Measurements from ENCODE around the gene ZG16B.

ZG16B gene

GRCh38 chr16:2819939-2820835 is 9.9 kb upstream of the ZG16B start:
- Histone ChIP-seq H3K4me1 (ENCODE audit: control insufficient read depth, low read depth, low read length) (no peaks in the 10 kb centered on the region), H3K36me3 (ENCODE audit: control insufficient read depth, low read depth, low read length) (no peaks in the 10 kb centered on the region), H3K9me3 (ENCODE audit: control insufficient read depth, low read depth, low read length) (no peaks in the 10 kb centered on the region), H3K9ac (ENCODE audit: low read length) (no peak overlapping the region), H3K4me3 (ENCODE audit: low read length) (no peak overlapping the region), H3K27ac (ENCODE audit: low read length) (no peak overlapping the region), H3K27me3 (ENCODE audit: control insufficient read depth, insufficient read depth, low read length) (no peaks in the 10 kb centered on the region)

GRCh38 chr16:2820836-2821486 is 9.1 kb upstream of the ZG16B start:
- H3K4me1 ChIP-seq (ENCODE audit: control insufficient read depth, low read depth, low read length), result no peaks in the 10 kb centered on the region
- H3K4me3 ChIP-seq (ENCODE audit: low read length), result no peak overlapping the region
- no peaks in the 10 kb centered on the region for H3K9me3 ChIP-seq (ENCODE audit: control insufficient read depth, low read depth, low read length)
- H3K27ac ChIP-seq (ENCODE audit: low read length), result no peak overlapping the region
- no peaks in the 10 kb centered on the region for H3K36me3 ChIP-seq (ENCODE audit: control insufficient read depth, low read depth, low read length)
- H3K27me3 ChIP-seq (ENCODE audit: control insufficient read depth, insufficient read depth, low read length), result no peaks in the 10 kb centered on the region
- no peak overlapping the region for H3K9ac ChIP-seq (ENCODE audit: low read length)

- H3K4me1 ChIP-seq (ENCODE audit: control insufficient read depth, low read depth, low read length), result no peaks in the 10 kb centered on the region
- H3K9me3 ChIP-seq (ENCODE audit: control insufficient read depth, low read depth, low read length), result no peaks in the 10 kb centered on the region
- no peak overlapping the region for H3K9ac ChIP-seq (ENCODE audit: low read length)
- H3K36me3 ChIP-seq (ENCODE audit: control insufficient read depth, low read depth, low read length), result no peaks in the 10 kb centered on the region
- H3K27ac ChIP-seq (ENCODE audit: low read length), result no peak overlapping the region
- no peaks in the 10 kb centered on the region for H3K27me3 ChIP-seq (ENCODE audit: control insufficient read depth, insufficient read depth, low read length)
- H3K4me3 ChIP-seq (ENCODE audit: low read length), result no peak overlapping the region
Measured at GRCh38 chr16:2821487-2822157, 8.5 kb upstream of the ZG16B start.

GRCh38 chr16:2822158-2822495 is 8.0 kb upstream of the ZG16B start:
- H3K27ac ChIP-seq (ENCODE audit: low read length), result no peak overlapping the region
- no peaks in the 10 kb centered on the region for H3K4me1 ChIP-seq (ENCODE audit: control insufficient read depth, low read depth, low read length)
- no peak overlapping the region for H3K4me3 ChIP-seq (ENCODE audit: low read length)
- H3K27me3 ChIP-seq (ENCODE audit: control insufficient read depth, insufficient read depth, low read length), result no peaks in the 10 kb centered on the region
- no peaks in the 10 kb centered on the region for H3K36me3 ChIP-seq (ENCODE audit: control insufficient read depth, low read depth, low read length)
- H3K9me3 ChIP-seq (ENCODE audit: control insufficient read depth, low read depth, low read length), result no peaks in the 10 kb centered on the region
- no peak overlapping the region for H3K9ac ChIP-seq (ENCODE audit: low read length)

GRCh38 chr16:2822496-2822895 is 7.6 kb upstream of the ZG16B start:
- Histone ChIP-seq H3K4me1 (ENCODE audit: control insufficient read depth, low read depth, low read length) (no peaks in the 10 kb centered on the region), H3K4me3 (ENCODE audit: low read length) (no peak overlapping the region), H3K36me3 (ENCODE audit: control insufficient read depth, low read depth, low read length) (no peaks in the 10 kb centered on the region), H3K9me3 (ENCODE audit: control insufficient read depth, low read depth, low read length) (no peaks in the 10 kb centered on the region), H3K27ac (ENCODE audit: low read length) (no peak overlapping the region), H3K9ac (ENCODE audit: low read length) (no peak overlapping the region), H3K27me3 (ENCODE audit: control insufficient read depth, insufficient read depth, low read length) (no peaks in the 10 kb centered on the region)

GRCh38 chr16:2824626-2825025 is 5.5 kb upstream of the ZG16B start:
- Histone ChIP-seq H3K27me3 (ENCODE audit: control insufficient read depth, insufficient read depth, low read length) (no peaks in the 10 kb centered on the region), H3K36me3 (ENCODE audit: control insufficient read depth, low read depth, low read length) (no peaks in the 10 kb centered on the region), H3K9ac (ENCODE audit: low read length) (no peak overlapping the region), H3K4me1 (ENCODE audit: control insufficient read depth, low read depth, low read length) (no peaks in the 10 kb centered on the region), H3K27ac (ENCODE audit: low read length) (no peak overlapping the region), H3K9me3 (ENCODE audit: control insufficient read depth, low read depth, low read length) (no peaks in the 10 kb centered on the region), H3K4me3 (ENCODE audit: low read length) (no peak overlapping the region)

- no peak overlapping the region for H3K27ac ChIP-seq (ENCODE audit: low read length)
Measured at GRCh38 chr16:2825049-2825742, 4.9 kb upstream of the ZG16B start.

DNA sequence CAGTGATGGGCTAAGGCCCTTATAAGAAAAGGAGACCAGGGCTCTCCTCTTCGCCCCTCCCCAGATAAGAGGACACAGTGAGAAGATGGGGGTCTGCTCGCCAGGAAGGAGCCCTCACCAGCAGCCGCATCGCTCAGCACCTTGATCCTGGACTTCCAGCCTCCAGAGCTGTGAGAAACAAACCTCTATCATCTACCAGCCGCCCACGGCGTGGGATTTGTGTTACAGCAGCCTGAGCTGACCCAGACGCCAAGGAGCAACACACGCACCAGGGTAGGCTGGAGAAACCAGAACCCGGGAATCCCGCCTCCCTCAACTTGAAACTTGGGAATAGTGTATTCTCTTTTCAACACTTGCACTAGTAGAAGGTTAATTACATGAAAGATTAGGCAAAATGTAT is 4.2 kb upstream of the ZG16B start:
- no peaks in the 10 kb centered on the region for H3K4me1 ChIP-seq (ENCODE audit: control insufficient read depth, low read depth, low read length)
- H3K27ac ChIP-seq (ENCODE audit: low read length), result no peak overlapping the region
- H3K9ac ChIP-seq (ENCODE audit: low read length), result no peak overlapping the region
- H3K27me3 ChIP-seq (ENCODE audit: control insufficient read depth, insufficient read depth, low read length), result no peaks in the 10 kb centered on the region
- no peak overlapping the region for H3K4me3 ChIP-seq (ENCODE audit: low read length)
- no peaks in the 10 kb centered on the region for H3K9me3 ChIP-seq (ENCODE audit: control insufficient read depth, low read depth, low read length)
- no peaks in the 10 kb centered on the region for H3K36me3 ChIP-seq (ENCODE audit: control insufficient read depth, low read depth, low read length)

More at GRCh38 chr16:2825049-2825742, 4.9 kb upstream of the ZG16B start:
- Histone ChIP-seq H3K9ac (ENCODE audit: low read length) (no peak overlapping the region), H3K27me3 (ENCODE audit: control insufficient read depth, insufficient read depth, low read length) (no peaks in the 10 kb centered on the region), H3K4me3 (ENCODE audit: low read length) (no peak overlapping the region), H3K4me1 (ENCODE audit: control insufficient read depth, low read depth, low read length) (no peaks in the 10 kb centered on the region), H3K36me3 (ENCODE audit: control insufficient read depth, low read depth, low read length) (no peaks in the 10 kb centered on the region), H3K9me3 (ENCODE audit: control insufficient read depth, low read depth, low read length) (no peaks in the 10 kb centered on the region)

- no peaks in the 10 kb centered on the region for H3K27me3 ChIP-seq (ENCODE audit: control insufficient read depth, insufficient read depth, low read length)
- H3K9ac ChIP-seq (ENCODE audit: low read length), result no peak overlapping the region
- H3K4me1 ChIP-seq (ENCODE audit: control insufficient read depth, low read depth, low read length), result no peaks in the 10 kb centered on the region
- H3K27ac ChIP-seq (ENCODE audit: low read length), result no peak overlapping the region
- no peak overlapping the region for H3K4me3 ChIP-seq (ENCODE audit: low read length)
- no peaks in the 10 kb centered on the region for H3K36me3 ChIP-seq (ENCODE audit: control insufficient read depth, low read depth, low read length)
- H3K9me3 ChIP-seq (ENCODE audit: control insufficient read depth, low read depth, low read length), result no peaks in the 10 kb centered on the region
Measured at GRCh38 chr16:2826591-2827373, 3.3 kb upstream of the ZG16B start.

DNA sequence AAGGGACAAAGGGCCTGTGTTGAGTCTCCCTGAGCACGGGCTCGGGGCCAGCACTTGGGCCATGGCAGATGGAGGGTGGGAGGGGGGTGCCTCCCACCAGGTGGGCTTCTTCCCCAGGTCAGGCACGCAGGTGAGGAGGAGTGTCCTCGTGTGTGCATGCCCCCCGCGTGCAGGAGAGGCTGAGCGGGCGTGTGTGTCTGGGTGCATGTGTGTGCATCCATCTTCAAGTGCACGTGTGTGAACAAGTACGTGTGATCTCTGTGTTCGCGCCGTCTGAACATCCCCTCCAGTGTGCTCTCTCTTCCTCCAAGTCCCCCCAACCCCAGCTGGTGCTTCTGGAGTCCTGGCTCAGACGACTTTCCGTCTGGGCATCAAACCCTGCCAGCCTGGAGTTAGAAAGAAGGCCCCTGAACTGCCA is 2.7 kb upstream of the ZG16B start:
- Histone ChIP-seq H3K4me1 (ENCODE audit: control insufficient read depth, low read depth, low read length) (no peaks in the 10 kb centered on the region), H3K9ac (ENCODE audit: low read length) (no peak overlapping the region), H3K4me3 (ENCODE audit: low read length) (no peak overlapping the region), H3K36me3 (ENCODE audit: control insufficient read depth, low read depth, low read length) (no peaks in the 10 kb centered on the region), H3K27ac (ENCODE audit: low read length) (no peak overlapping the region), H3K9me3 (ENCODE audit: control insufficient read depth, low read depth, low read length) (no peaks in the 10 kb centered on the region), H3K27me3 (ENCODE audit: control insufficient read depth, insufficient read depth, low read length) (no peaks in the 10 kb centered on the region)
